H1 (cell line): ENCODE results near the gene SRSF6. TPM values are rescaled to one million over a fixed set of nuclear protein-coding genes. Genes with fewer than 3 reads are reported as not detected.

Source experiments
- CTCF ChIA-PET: fragments of 300-600 bp; sonication (Branson Sonifier 250); formaldehyde crosslinking; loops from one replicate; lab custom pipeline; 2021; ENCODE audit not compliant: partially characterized antibody; lab: Charles Lee
- POLR2A ChIA-PET: fragments of 300-600 bp; sonication (Branson Sonifier 250); formaldehyde crosslinking; loops from one replicate; lab custom pipeline; 2021; ENCODE audit warnings: inconsistent platforms; ENCODE audit not compliant: partially characterized antibody; lab: Charles Lee
- DNase-seq, 2 experiments: peaks; one replicate each; pipeline versions ENCODE4 v3.0.0 to v3.0.0-alpha.2; 2010 to 2022; ENCODE audit warnings: low spot score in 2 of 2, low read depth in 1 of 2, mixed read lengths in 1 of 2
- FAIRE-seq: peaks from 2 replicates; lab custom pipeline; 2011; peaks lifted over from hg19 to GRCh38; lab: Jason Lieb, UNC
- H2AFZ ChIP-seq: 2 replicates; pipeline ENCODE4 v1.8.1; 2012; ENCODE audit warnings: low read length, inconsistent platforms
- H2AK5ac ChIP-seq: 2 replicates; pipeline ENCODE4 v1.6.1; 2013; ENCODE audit warnings: low read depth, low read length
- H2BK120ac ChIP-seq: replicated peaks from 2 replicates; pipeline ENCODE3; 2013; ENCODE audit warnings: low read depth, low read length, inconsistent platforms
- H2BK12ac ChIP-seq: 2 replicates; pipeline ENCODE4 v1.6.1; 2013; ENCODE audit warnings: low read depth, low read length
- H2BK15ac ChIP-seq: 2 replicates; pipeline ENCODE4 v1.6.1; 2013; ENCODE audit warnings: low read length
- H2BK20ac ChIP-seq: 2 replicates; pipeline ENCODE4 v1.6.1; 2013; ENCODE audit warnings: low read length
- H2BK5ac ChIP-seq: 2 replicates; pipeline ENCODE4 v1.6.1; 2013; ENCODE audit warnings: low read depth, low read length
- H3K14ac ChIP-seq: 2 replicates; pipeline ENCODE4 v1.6.1; 2013; ENCODE audit warnings: inconsistent platforms; ENCODE audit not compliant: insufficient read length
- H3K18ac ChIP-seq: 2 replicates; pipeline ENCODE4 v1.6.1; 2013; ENCODE audit warnings: low read length; ENCODE audit errors: extremely low read depth
- H3K23ac ChIP-seq: 2 replicates; pipeline ENCODE4 v1.6.1; 2013; ENCODE audit warnings: inconsistent platforms; ENCODE audit not compliant: insufficient read length
- H3K23me2 ChIP-seq: 2 replicates; pipeline ENCODE4 v1.6.1; 2013; ENCODE audit warnings: low read depth, low read length
- H3K27ac ChIP-seq: 2 replicates; pipeline ENCODE4 v1.6.1; 2011; ENCODE audit warnings: low read depth, low read length, inconsistent platforms
- H3K27me3 ChIP-seq, 4 experiments: replicated peaks in 1 of 4; 1 replicate in 1 of 4; 2 replicates in 3 of 4; pipeline versions ENCODE4 v1.6.1 to v1.8.1; 2011 to 2013; ENCODE audit warnings: low read length in 3 of 4, mild to moderate bottlenecking in 3 of 4, inconsistent platforms in 2 of 4, mixed read lengths in 2 of 4, moderate library complexity in 1 of 4; ENCODE audit not compliant: control insufficient read depth in 3 of 4, insufficient read depth in 3 of 4; ENCODE audit errors: extremely low read depth in 1 of 4
- H3K36me3 ChIP-seq, 4 experiments: 2 replicates each; pipeline versions ENCODE4 v1.6.1 to v1.8.1; 2011 to 2013; ENCODE audit warnings: mild to moderate bottlenecking in 4 of 4, low read length in 3 of 4, moderate library complexity in 2 of 4, control low read depth in 1 of 4, inconsistent platforms in 1 of 4; ENCODE audit not compliant: insufficient read depth in 4 of 4, control insufficient read depth in 2 of 4
- H3K4ac ChIP-seq: replicated peaks from 2 replicates; pipeline ENCODE3; 2013; ENCODE audit warnings: low read length, low read depth, mixed read lengths, inconsistent platforms; ENCODE audit not compliant: insufficient read length
- H3K4me1 ChIP-seq, 4 experiments: replicated peaks in 1 of 4; 1 replicate in 1 of 4; 2 replicates in 3 of 4; pipeline versions ENCODE4 v1.6.1 to v1.8.1; 2011 to 2013; ENCODE audit warnings: low read length in 3 of 4, inconsistent platforms in 2 of 4, mixed read lengths in 1 of 4; ENCODE audit not compliant: insufficient read depth in 4 of 4, control insufficient read depth in 3 of 4
- H3K4me2 ChIP-seq, 2 experiments: 2 replicates each; pipeline versions ENCODE4 v1.6.1 to v1.8.1; 2011 to 2013; ENCODE audit warnings: low read depth in 2 of 2, low read length in 2 of 2, control low read depth in 1 of 2, inconsistent platforms in 1 of 2, mild to moderate bottlenecking in 1 of 2; ENCODE audit not compliant: insufficient read depth in 1 of 2
- H3K4me3 ChIP-seq, 4 experiments: fragments of 200-600, 300-600 bp in 1 of 4; sonication (generic), shearing (Covaris generic), sonication (Bioruptor Twin) in 1 of 4; 2 replicates each; pipeline versions ENCODE4 v1.5.1 to v1.8.1; 2011 to 2016; ENCODE audit warnings: low read length in 4 of 4, low read depth in 3 of 4, control low read depth in 2 of 4, inconsistent platforms in 2 of 4, mild to moderate bottlenecking in 2 of 4, mixed read lengths in 1 of 4, moderate library complexity in 1 of 4; ENCODE audit not compliant: insufficient read depth in 2 of 4; ENCODE audit errors: extremely low read depth in 1 of 4
- H3K56ac ChIP-seq: replicated peaks from 2 replicates; pipeline ENCODE3; 2013; ENCODE audit warnings: low read depth, mild to moderate bottlenecking, mixed read lengths, low read length, inconsistent platforms; ENCODE audit not compliant: insufficient read length
- H3K79me1 ChIP-seq: 2 replicates; pipeline ENCODE4 v1.6.1; 2013; ENCODE audit warnings: low read depth, low read length, control low read depth
- H3K79me2 ChIP-seq, 2 experiments: 2 replicates each; pipeline versions ENCODE4 v1.6.1 to v1.8.1; 2012 to 2013; ENCODE audit warnings: low read length in 2 of 2, mild to moderate bottlenecking in 2 of 2, inconsistent platforms in 1 of 2; ENCODE audit not compliant: insufficient read depth in 2 of 2, control insufficient read depth in 1 of 2
- H3K9ac ChIP-seq, 4 experiments: replicated peaks in 1 of 4; 1 replicate in 1 of 4; 2 replicates in 3 of 4; pipeline versions ENCODE4 v1.6.1 to v1.8.1; 2011 to 2013; ENCODE audit warnings: low read depth in 3 of 4, low read length in 3 of 4, control low read depth in 2 of 4, mild to moderate bottlenecking in 2 of 4, moderate library complexity in 2 of 4, inconsistent platforms in 1 of 4; ENCODE audit errors: extremely low read depth in 1 of 4
- H3K9me3 ChIP-seq, 2 experiments: 2 replicates each; pipeline versions ENCODE4 v1.6.1 to v1.8.1; 2012 to 2013; ENCODE audit warnings: mild to moderate bottlenecking in 2 of 2, moderate library complexity in 2 of 2, control low read depth in 1 of 2, inconsistent platforms in 1 of 2, low read depth in 1 of 2, low read length in 1 of 2, mixed read lengths in 1 of 2; ENCODE audit not compliant: insufficient read depth in 2 of 2
- H4K20me1 ChIP-seq, 2 experiments: replicated peaks in 1 of 2; 2 replicates each; pipeline versions ENCODE3 to v1.8.1; 2011 to 2013; ENCODE audit warnings: inconsistent platforms in 2 of 2, low read length in 2 of 2, mild to moderate bottlenecking in 1 of 2; ENCODE audit not compliant: insufficient read depth in 2 of 2, control insufficient read depth in 1 of 2
- H4K5ac ChIP-seq: 2 replicates; pipeline ENCODE4 v1.6.1; 2013; ENCODE audit warnings: low read length, low read depth, mixed read lengths, inconsistent platforms; ENCODE audit not compliant: insufficient read length
- H4K8ac ChIP-seq: 2 replicates; pipeline ENCODE4 v1.8.0; 2013; ENCODE audit warnings: mild to moderate bottlenecking, moderate library complexity, low read length, inconsistent platforms; ENCODE audit not compliant: insufficient read depth; ENCODE audit errors: extremely low read depth
- H4K91ac ChIP-seq: replicated peaks from 2 replicates; pipeline ENCODE3; 2013; ENCODE audit warnings: low read length, mixed read lengths, inconsistent platforms; ENCODE audit not compliant: insufficient read length
- KDM1A ChIP-seq: fragments of 200-600, 300-600 bp; sonication (generic); IDR thresholded peaks from 2 replicates; pipeline ENCODE4 v1.7.1; 2016; ENCODE audit warnings: mild to moderate bottlenecking, low read length, borderline replicate concordance
- WGBS, 2 experiments: shearing (Covaris generic) in 1 of 2; methylation state at CpG; one replicate each; pipeline versions ENCODE4 v1.1.6 to v1.1.7; 2013 to 2015; ENCODE audit warnings: low lambda C conversion rate in 2 of 2, mixed read lengths in 2 of 2, inconsistent platforms in 1 of 2, low coverage in 1 of 2, missing lambda C conversion rate in 1 of 2; ENCODE audit not compliant: insufficient replicate concordance in 2 of 2, insufficient coverage in 1 of 2, insufficient read length in 1 of 2; ENCODE audit errors: extremely low coverage in 1 of 2, missing lambda C conversion rate in 1 of 2; 5-methylcytosine and 5-hydroxymethylcytosine counted together
- polyA plus RNA-seq, 7 experiments: library from polyadenylated mRNA; depleted of rRNA in 3 of 7; stranded (reverse) in 5 of 7; unstranded in 2 of 7; fragments of >200 nt in 5 of 7; fragments of 200-250 nt in 2 of 7; gene quantifications; 1 replicate in 5 of 7; 2 replicates in 1 of 7; 4 replicates in 1 of 7; pipeline versions ENCODE4 v1.2.1 to v1.2.3, GENCODE V29; 2011 to 2013; ENCODE audit warnings: missing spikeins in 2 of 7, mixed read lengths in 2 of 7
- total RNA-seq: library from RNA; stranded (reverse); fragmentation: NEBNext Ultra II Directional; extraction: Animal tissue kit (Norgen Biotek cat#: 25700); gene quantifications from 2 replicates; pipeline ENCODE4 v1.2.1, GENCODE V29; 2021
- TF ChIP-seq, protein P1 (sequence below), 3 experiments: IDR thresholded peaks; 1 replicate in 2 of 3; 2 replicates in 1 of 3; pipeline versions ENCODE4 v1.5.1 to v1.6.1; 2011; ENCODE audit warnings: low read length in 3 of 3, mild to moderate bottlenecking in 3 of 3, inconsistent platforms in 2 of 3, low read depth in 1 of 3, moderate library complexity in 1 of 3; ENCODE audit not compliant: insufficient read depth in 1 of 3; ENCODE audit errors: control extremely low read depth in 1 of 3

Gene SRSF6
- total and polyA plus RNA-seq, 2 of the 8 experiments (the other 6 are each of a cell fraction or from before 2014, with no cell fraction given), result 48.0 to 171 TPM

DNA sequence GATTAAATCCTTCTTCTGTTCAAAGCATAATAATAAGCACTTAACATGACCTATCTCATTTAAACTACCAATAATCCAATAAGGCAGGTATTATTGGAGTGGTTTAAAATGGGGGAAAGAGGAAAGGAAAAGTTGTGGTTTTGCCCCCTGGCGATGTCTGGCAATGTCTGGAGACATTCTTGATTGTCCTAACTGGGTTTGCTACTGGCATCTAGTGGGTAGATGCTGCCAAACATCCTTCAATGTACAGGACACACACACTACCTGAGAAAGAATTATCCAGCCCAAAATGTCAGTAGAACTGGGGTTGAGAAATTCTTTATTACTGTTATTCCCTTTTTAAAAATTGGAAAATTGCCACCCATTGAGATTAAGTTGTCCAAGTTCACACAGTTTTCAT is 25.2 kb upstream of the SRSF6 start:
- no peak overlapping the region for H2AFZ ChIP-seq
- no peaks in the 10 kb centered on the region for H3K36me3 ChIP-seq
- no peak overlapping the region for H3K18ac ChIP-seq
- 88% methylated on average over 1 of the region's 1 CpG; no CpG with 5 or more reads in 1 of the 2 experiments for WGBS, 2 experiments
- H2BK20ac ChIP-seq, result no peak overlapping the region
- H4K8ac ChIP-seq, result no peak overlapping the region
- ChIA-PET CTCF (no interaction called here), POLR2A (no interaction called here)
- H3K4me3 ChIP-seq, result no peak overlapping the region
- TF ChIP-seq KDM1A, result no peak
- TF ChIP-seq, protein P1, sequence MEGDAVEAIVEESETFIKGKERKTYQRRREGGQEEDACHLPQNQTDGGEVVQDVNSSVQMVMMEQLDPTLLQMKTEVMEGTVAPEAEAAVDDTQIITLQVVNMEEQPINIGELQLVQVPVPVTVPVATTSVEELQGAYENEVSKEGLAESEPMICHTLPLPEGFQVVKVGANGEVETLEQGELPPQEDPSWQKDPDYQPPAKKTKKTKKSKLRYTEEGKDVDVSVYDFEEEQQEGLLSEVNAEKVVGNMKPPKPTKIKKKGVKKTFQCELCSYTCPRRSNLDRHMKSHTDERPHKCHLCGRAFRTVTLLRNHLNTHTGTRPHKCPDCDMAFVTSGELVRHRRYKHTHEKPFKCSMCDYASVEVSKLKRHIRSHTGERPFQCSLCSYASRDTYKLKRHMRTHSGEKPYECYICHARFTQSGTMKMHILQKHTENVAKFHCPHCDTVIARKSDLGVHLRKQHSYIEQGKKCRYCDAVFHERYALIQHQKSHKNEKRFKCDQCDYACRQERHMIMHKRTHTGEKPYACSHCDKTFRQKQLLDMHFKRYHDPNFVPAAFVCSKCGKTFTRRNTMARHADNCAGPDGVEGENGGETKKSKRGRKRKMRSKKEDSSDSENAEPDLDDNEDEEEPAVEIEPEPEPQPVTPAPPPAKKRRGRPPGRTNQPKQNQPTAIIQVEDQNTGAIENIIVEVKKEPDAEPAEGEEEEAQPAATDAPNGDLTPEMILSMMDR (IDR thresholded peaks at IDR 0.05; ENCODE audit: control extremely low read depth in 1 of 3, insufficient read depth in 1 of 3, low read depth in 1 of 3, low read length in 3 of 3), result peak in 2 of 3 experiments; percentile 5 to 10; a peak in 1 of 4 replicates
- H3K79me1 ChIP-seq, result no peaks in the 10 kb centered on the region
- no peak overlapping the region for H3K4me2 ChIP-seq
- H2BK12ac ChIP-seq, result no peak overlapping the region
- H2BK120ac ChIP-seq, result no peak overlapping the region
- DNase-seq (peak in 1 of 2 experiments; percentile 8), FAIRE-seq (no peak)
- H3K4me1 ChIP-seq, result peaks cover 3 to 13% (median 6%) of the 10 kb centered on the region in 4 experiments; a peak in 5 of 7 replicates
- no peaks in the 10 kb centered on the region for H3K79me2 ChIP-seq
- H3K23me2 ChIP-seq, result no peaks in the 10 kb centered on the region
- no peak overlapping the region for H3K4ac ChIP-seq
- H2BK5ac ChIP-seq, result no peak overlapping the region
- H3K9me3 ChIP-seq, result no peaks in the 10 kb centered on the region
- no peak overlapping the region for H3K23ac ChIP-seq
- no peak overlapping the region for H3K9ac ChIP-seq
- no peaks in the 10 kb centered on the region for H4K20me1 ChIP-seq
- no peak overlapping the region for H2AK5ac ChIP-seq
- H2BK15ac ChIP-seq, result no peak overlapping the region
- H3K27me3 ChIP-seq, result no peaks in the 10 kb centered on the region; a peak in 1 of 7 replicates
- H4K5ac ChIP-seq, result no peak overlapping the region
- no peak overlapping the region for H3K14ac ChIP-seq
- H3K27ac ChIP-seq, result no peak overlapping the region
- no peak overlapping the region for H4K91ac ChIP-seq
- H3K56ac ChIP-seq, result no peak overlapping the region
